ENCODE results near the gene MAGI3. TPM values are rescaled to one million over a fixed set of nuclear protein-coding genes. Genes with fewer than 3 reads are reported as not detected.

The MAGI3 gene
- total and polyA plus RNA-seq, 2 of the 13 experiments (the other 11 are each of a cell fraction or from before 2014, with no cell fraction given) = 4.0 to 11.8 TPM

DNA sequence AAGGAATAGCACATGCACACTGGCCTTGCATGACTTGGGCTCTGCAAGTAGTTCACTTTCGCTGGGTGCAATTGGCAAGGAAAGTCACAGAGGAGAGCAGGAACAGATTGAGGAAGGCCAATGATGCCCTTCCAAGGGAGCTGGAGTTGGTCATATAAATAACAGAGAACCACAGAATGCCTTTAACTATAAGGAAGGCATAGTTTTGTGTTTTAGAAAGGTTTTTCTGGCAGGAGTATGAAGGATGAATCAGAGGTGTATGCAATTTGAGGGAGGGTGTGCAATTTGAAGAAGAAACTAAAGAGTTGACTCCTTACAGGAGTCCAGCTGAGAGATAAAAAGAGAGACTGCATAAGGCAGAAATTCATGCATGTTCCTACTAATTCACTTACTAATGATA lies 256.8 kb downstream of the MAGI3 start:
- ATAC-seq = no peak
- no peaks in the 10 kb centered on the region for H3K9me3 ChIP-seq (ENCODE audit: low read length)
- H2AFZ ChIP-seq (ENCODE audit: low read length) = no peak overlapping the region
- 100% methylated on average over 1 of the region's 1 CpG for WGBS (ENCODE audit: low lambda C conversion rate)
- in situ Hi-C loops (cut with HindIII; ENCODE audit: extremely low pct_ligation_motif_present, low pct_unique_long_range_greater_than_20kb) (no loop called here), intact Hi-C loops (cut with micrococcal nuclease; ENCODE audit: unreplicated experiment) (no loop called here)
- no peak for TF ChIP-seq SAFB2 (CRISPR knock-in tag; IDR thresholded peaks at IDR 0.05; ENCODE audit: borderline replicate concordance, low read depth)
- no peak for TF ChIP-seq ZNF558 (CRISPR knock-in tag; IDR thresholded peaks at IDR 0.05; ENCODE audit: borderline replicate concordance)
- no peak for TF ChIP-seq CAMTA2 (CRISPR knock-in tag; IDR thresholded peaks at IDR 0.05; ENCODE audit: borderline replicate concordance)
- TF ChIP-seq CREM (IDR thresholded peaks at IDR 0.05) = no peak
- no peak for TF ChIP-seq CREM (CRISPR knock-in tag; IDR thresholded peaks at IDR 0.05)
- TF ChIP-seq ZNF670 (CRISPR knock-in tag; IDR thresholded peaks at IDR 0.05; ENCODE audit: borderline replicate concordance) = no peak
- TF ChIP-seq GLI4 (CRISPR knock-in tag; IDR thresholded peaks at IDR 0.05; ENCODE audit: borderline replicate concordance) = no peak
- no peak for TF ChIP-seq ZNF567 (CRISPR knock-in tag; IDR thresholded peaks at IDR 0.05; ENCODE audit: borderline replicate concordance)
- no peak for TF ChIP-seq ZNF615 (CRISPR knock-in tag; IDR thresholded peaks at IDR 0.05; ENCODE audit: borderline replicate concordance)
- no peak for TF ChIP-seq ZNF547 (CRISPR knock-in tag; IDR thresholded peaks at IDR 0.05)
- no peak for TF ChIP-seq MBD4 (IDR thresholded peaks at IDR 0.05; ENCODE audit: borderline replicate concordance, low read length)
- no peak for TF ChIP-seq PAWR (CRISPR knock-in tag; IDR thresholded peaks at IDR 0.05; ENCODE audit: borderline replicate concordance)
- H3K27me3 ChIP-seq (ENCODE audit: control insufficient read depth in 1 of 2, insufficient read depth in 2 of 2, low read length in 2 of 2) = no peaks in the 10 kb centered on the region
- H4K20me1 ChIP-seq (ENCODE audit: insufficient read depth, low read length) = no peaks in the 10 kb centered on the region
- no TSS peak for BruUV-seq (replicated peaks)
- no peak overlapping the region for H3K4me3 ChIP-seq (replicated peaks in 1 of 3; ENCODE audit: insufficient read depth in 1 of 3, low read depth in 2 of 3, low read length in 3 of 3)
- no peaks in the 10 kb centered on the region for H3K79me2 ChIP-seq (ENCODE audit: insufficient read depth, low read length)
- H3K4me1 ChIP-seq (ENCODE audit: insufficient read depth, low read length) = no peaks in the 10 kb centered on the region
- no peak overlapping the region for H3K9ac ChIP-seq (ENCODE audit: insufficient read depth, low read depth, low read length)
- no peak overlapping the region for H3K4me2 ChIP-seq (ENCODE audit: low read depth, low read length)
- no peak overlapping the region for H3K27ac ChIP-seq (ENCODE audit: extremely low read length, insufficient read depth, low read length)
- POLR2A ChIA-PET = no interaction called here
- DNase-seq (ENCODE audit: low spot score) = no peak
- H3K36me3 ChIP-seq (replicated peaks in 1 of 2; ENCODE audit: control insufficient read depth in 1 of 2, insufficient read depth in 2 of 2, low read length in 2 of 2) = peaks cover 1 to 8% of the 10 kb centered on the region in 2 experiments; a peak in 2 of 5 replicates
- CTCF ChIA-PET (ENCODE audit: low intra/inter-chr PET ratio, low total read pairs) = no interaction called here
- no peak for FAIRE-seq
